Esophagus squamous epithelium (tissue), 5 donors: ENCODE measurements around the gene FGD6. TPM values are rescaled to one million over a fixed set of nuclear protein-coding genes. Genes with fewer than 3 reads are reported as not detected.

ENCODE experiments used
- DNase-seq: peaks from one replicate; lab custom pipeline; 2025; lab: John Stamatoyannopoulos, UW
- H3K27ac ChIP-seq, 4 donors: fragments of 200-600 bp; sonication (generic); one replicate each; pipeline ENCODE4 v1.5.1; 2016 to 2019; ENCODE audit warnings: mild to moderate bottlenecking in 1 of 4
- H3K27me3 ChIP-seq, 4 donors: fragments of 200-600 bp; sonication (generic); 1 replicate in 3 of 4; 2 replicates in 1 of 4; pipeline versions ENCODE4 v1.5.1 to v1.6.0; 2017 to 2021; ENCODE audit warnings: antibody characterized with exemption in 1 of 4
- H3K36me3 ChIP-seq, 3 donors: fragments of 200-600 bp; sonication (generic); one replicate each; pipeline ENCODE4 v1.5.1; 2016 to 2019
- H3K4me1 ChIP-seq, 3 donors: fragments of 200-600 bp; sonication (generic); one replicate each; pipeline ENCODE4 v1.5.1; 2017 to 2019
- H3K4me3 ChIP-seq, 4 donors: fragments of 200-600 bp; sonication (generic); 1 replicate in 3 of 4; 2 replicates in 1 of 4; pipeline ENCODE4 v1.5.1; 2016 to 2019; ENCODE audit warnings: mild to moderate bottlenecking in 2 of 4, moderate library complexity in 1 of 4
- H3K9me3 ChIP-seq, 3 donors: fragments of 200-600 bp; sonication (generic); one replicate each; pipeline ENCODE4 v1.5.1; 2016 to 2019
- CTCF ChIP-seq, 6 experiments: fragments of 450-650 bp in 4 of 6; fragments of 200-600 bp in 2 of 6; sonication (generic) in 2 of 6; IDR thresholded peaks; one replicate each; pipeline ENCODE4 v1.5.1; 2016 to 2019; ENCODE audit warnings: antibody characterized with exemption in 6 of 6, mild to moderate bottlenecking in 4 of 6, moderate library complexity in 4 of 6
- POLR2A ChIP-seq, 4 donors: fragments of 450-650 bp; IDR thresholded peaks; one replicate each; pipeline ENCODE4 v1.6.1; 2017; ENCODE audit warnings: antibody characterized with exemption in 4 of 4, mild to moderate bottlenecking in 4 of 4, moderate library complexity in 3 of 4
- WGBS, 2 donors: methylation state at CpG; one replicate each; pipeline ENCODE4 v1.1.5; 2018; 5-methylcytosine and 5-hydroxymethylcytosine counted together
- intact Hi-C: fragments of 100-400 bp; cut with DNase I; formaldehyde crosslinking; loops from one replicate; pipeline ENCODE4 v1.15.0; 2022
- total RNA-seq, 4 donors: library from RNA; depleted of rRNA; stranded (reverse); fragments of >200 nt; gene quantifications; one replicate each; pipeline ENCODE4 v1.1.0, GENCODE V29; 2016
- donor health status: DM: yes; HTN: yes; CAD: no.

FGD6 gene
- total RNA-seq, 4 donors from 2014 or later: 10.0 to 19.1 (median 13.2) TPM

- no peak for DNase-seq
- Histone ChIP-seq H3K27ac (peak overlapping the region in 1 of 4 donors; percentile 79), H3K9me3 (no peaks in the 10 kb centered on the region), H3K4me1 (peaks cover 0 to 30% (median 9%) of the 10 kb centered on the region in 3 donors), H3K36me3 (peaks cover 0 to 3% (median 0%) of the 10 kb centered on the region in 3 donors), H3K27me3 (no peaks in the 10 kb centered on the region), H3K4me3 (no peak overlapping the region)
- no peak for TF ChIP-seq CTCF (IDR thresholded peaks at IDR 0.05)
- no peak for TF ChIP-seq POLR2A (IDR thresholded peaks at IDR 0.05)
- WGBS, 2 donors: 81 to 88% methylated on average over 3 of the region's 3 CpGs
- intact Hi-C loops: loop anchor here (5.0 kb wide), 3 partner anchors 99 to 414 kb away; partner anchors contain the start of genes FGD6 and VEZT
Observed at GRCh38 chr12:95118788-95119179, 98.5 kb downstream of the FGD6 start.

GRCh38 chr12:95118138-95118787, 99.0 kb downstream of the FGD6 start:
- Histone ChIP-seq H3K4me1 (peaks cover 0 to 30% (median 9%) of the 10 kb centered on the region in 3 donors), H3K27me3 (no peaks in the 10 kb centered on the region), H3K27ac (peak overlapping the region in 2 of 4 donors; percentile 30 to 79), H3K36me3 (peaks cover 0 to 5% (median 0%) of the 10 kb centered on the region in 3 donors), H3K9me3 (no peaks in the 10 kb centered on the region), H3K4me3 (no peak overlapping the region)
- WGBS, 2 donors: 53 to 55% methylated on average over 4 of the region's 4 CpGs
- DNase-seq: no peak
- no peak for TF ChIP-seq POLR2A (IDR thresholded peaks at IDR 0.05)
- TF ChIP-seq CTCF (IDR thresholded peaks at IDR 0.05): no peak
- intact Hi-C loops: loop anchor here (5.0 kb wide), 3 partner anchors 99 to 414 kb away; partner anchors contain the start of genes FGD6 and VEZT

GRCh38 chr12:95117178-95117599, 100.1 kb downstream of the FGD6 start:
- TF ChIP-seq CTCF (IDR thresholded peaks at IDR 0.05) (peak; percentile 63 to 92 (median 74)), POLR2A (IDR thresholded peaks at IDR 0.05) (no peak)
- Histone ChIP-seq H3K4me3 (no peak overlapping the region), H3K27ac (peak overlapping the region; percentile 57 to 79 (median 60)), H3K27me3 (no peaks in the 10 kb centered on the region), H3K4me1 (peaks cover 0 to 30% (median 9%) of the 10 kb centered on the region in 3 donors), H3K9me3 (no peaks in the 10 kb centered on the region), H3K36me3 (peaks cover 0 to 16% (median 0%) of the 10 kb centered on the region in 3 donors)
- intact Hi-C loops: loop anchor here (5.0 kb wide), 3 partner anchors 100 to 415 kb away; partner anchors contain the start of genes FGD6 and VEZT
- no peak for DNase-seq
- WGBS, 2 donors: 45 to 48% methylated on average over 2 of the region's 2 CpGs

GRCh38 chr12:95116773-95117172, 100.5 kb downstream of the FGD6 start:
- H3K4me3 ChIP-seq: no peak overlapping the region

More at GRCh38 chr12:95116773-95117172, 100.5 kb downstream of the FGD6 start:
- 22 to 31% methylated on average over 3 of the region's 3 CpGs for WGBS, 2 donors
- Histone ChIP-seq H3K27ac (peak overlapping the region; percentile 57 to 79 (median 60)), H3K27me3 (no peaks in the 10 kb centered on the region), H3K9me3 (no peaks in the 10 kb centered on the region), H3K36me3 (peaks cover 0 to 20% (median 0%) of the 10 kb centered on the region in 3 donors), H3K4me1 (peaks cover 0 to 30% (median 9%) of the 10 kb centered on the region in 3 donors)
- intact Hi-C loops: loop anchor here (5.0 kb wide), 3 partner anchors 101 to 416 kb away; partner anchors contain the start of genes FGD6 and VEZT
- DNase-seq: no peak
- TF ChIP-seq POLR2A (IDR thresholded peaks at IDR 0.05): no peak
- no peak for TF ChIP-seq CTCF (IDR thresholded peaks at IDR 0.05)
